DOHH2 (cell line): Measurements from ENCODE around the gene TRAK1.

Experiments
- EZH2phosphoT487 ChIP-seq: fragments of 200-600 bp; sonication (generic); IDR thresholded peaks from 2 replicates; pipeline ENCODE4 v1.6.1; 2017; ENCODE audit warnings: borderline replicate concordance, mild to moderate bottlenecking, antibody characterized with exemption, low read length, moderate library complexity, mixed read lengths
- TF ChIP-seq, protein P1 (sequence below): fragments of 200-600 bp; sonication (generic); IDR thresholded peaks from one replicate; pipeline ENCODE4 v1.5.1; 2014; ENCODE audit warnings: antibody characterized with exemption, mild to moderate bottlenecking, low read depth, low read length; ENCODE audit not compliant: poor library complexity, severe bottlenecking

DNA sequence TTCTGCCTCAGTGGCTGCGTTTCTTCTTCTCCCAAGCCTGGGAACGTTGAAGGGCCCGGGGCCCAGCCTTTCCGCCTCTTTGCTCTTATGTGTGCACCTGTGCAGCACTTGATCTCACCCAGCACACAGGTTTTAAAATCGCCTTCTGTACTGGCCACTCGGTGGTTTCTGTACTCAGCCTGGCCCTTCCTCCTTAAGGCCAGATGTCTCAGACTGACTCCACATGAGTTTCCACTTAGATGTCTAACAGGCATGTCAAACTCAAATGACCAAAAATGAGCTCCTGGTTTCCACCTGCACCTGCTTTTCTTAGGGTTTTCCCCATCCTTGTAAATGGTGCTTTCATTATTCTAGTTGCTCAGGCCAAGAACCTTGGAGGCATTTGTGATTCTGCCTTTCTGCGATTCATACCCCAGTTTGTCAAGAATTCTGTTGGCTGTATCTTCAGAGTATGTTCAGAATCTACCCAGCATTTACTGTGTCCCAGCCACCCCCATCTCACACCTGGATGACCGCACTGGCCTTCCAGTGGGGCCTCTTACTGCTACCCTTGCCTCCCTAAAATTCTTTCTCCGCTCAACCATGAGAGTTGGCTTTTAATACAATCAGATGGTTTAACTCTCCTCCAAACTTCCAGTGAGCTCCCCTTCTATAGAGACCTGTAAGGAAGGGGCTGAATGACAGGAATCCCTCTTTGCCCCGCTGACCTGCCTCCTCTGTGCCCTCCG lies 2.2 kb upstream of the TRAK1 start:
- TF ChIP-seq, protein P1, sequence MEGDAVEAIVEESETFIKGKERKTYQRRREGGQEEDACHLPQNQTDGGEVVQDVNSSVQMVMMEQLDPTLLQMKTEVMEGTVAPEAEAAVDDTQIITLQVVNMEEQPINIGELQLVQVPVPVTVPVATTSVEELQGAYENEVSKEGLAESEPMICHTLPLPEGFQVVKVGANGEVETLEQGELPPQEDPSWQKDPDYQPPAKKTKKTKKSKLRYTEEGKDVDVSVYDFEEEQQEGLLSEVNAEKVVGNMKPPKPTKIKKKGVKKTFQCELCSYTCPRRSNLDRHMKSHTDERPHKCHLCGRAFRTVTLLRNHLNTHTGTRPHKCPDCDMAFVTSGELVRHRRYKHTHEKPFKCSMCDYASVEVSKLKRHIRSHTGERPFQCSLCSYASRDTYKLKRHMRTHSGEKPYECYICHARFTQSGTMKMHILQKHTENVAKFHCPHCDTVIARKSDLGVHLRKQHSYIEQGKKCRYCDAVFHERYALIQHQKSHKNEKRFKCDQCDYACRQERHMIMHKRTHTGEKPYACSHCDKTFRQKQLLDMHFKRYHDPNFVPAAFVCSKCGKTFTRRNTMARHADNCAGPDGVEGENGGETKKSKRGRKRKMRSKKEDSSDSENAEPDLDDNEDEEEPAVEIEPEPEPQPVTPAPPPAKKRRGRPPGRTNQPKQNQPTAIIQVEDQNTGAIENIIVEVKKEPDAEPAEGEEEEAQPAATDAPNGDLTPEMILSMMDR = no peak
- TF ChIP-seq EZH2phosphoT487 = no peak
